ENCODE results near the gene DOCK4. TPM values are rescaled to one million over a fixed set of nuclear protein-coding genes. Genes with fewer than 3 reads are reported as not detected.

The DOCK4 gene
- polyA plus RNA-seq (2013, experiment 1 of 2): 10.0 TPM
- polyA plus RNA-seq (2013, experiment 2 of 2): 11.5 TPM

GRCh38 chr7:112206238-112206990, at the start of gene DOCK4, which contains the start of gene ZNF277:
TSS of gene DOCK4 (minus strand) at chr7:112206399. CDS start at chr7:112206138, 261 bp downstream.
TSS of gene ZNF277 (plus strand) at chr7:112206695. CDS start at chr7:112206717, 22 bp downstream.
- WGBS (ENCODE audit: extremely low coverage, insufficient coverage, low lambda C conversion rate): no CpG with 5 or more reads among the region's 67 CpGs

GRCh38 chr7:112255388-112255720, 49.2 kb upstream of the DOCK4 start:
- H2BK5ac ChIP-seq (ENCODE audit: low read length): no peak overlapping the region
- no peak overlapping the region for H2BK15ac ChIP-seq (replicated peaks; ENCODE audit: low read depth)
- no peak overlapping the region for H4K5ac ChIP-seq (ENCODE audit: low read length)
- no peak for DNase-seq
- no peaks in the 10 kb centered on the region for H3K36me3 ChIP-seq (ENCODE audit: control insufficient read depth, insufficient read depth, low read length)
- no peak overlapping the region for H3K4me3 ChIP-seq (ENCODE audit: low read length)
- no peak overlapping the region for H2BK120ac ChIP-seq (ENCODE audit: low read depth, low read length)
- no peak overlapping the region for H3K4me2 ChIP-seq (ENCODE audit: low read length)
- H3K56ac ChIP-seq (ENCODE audit: low read length): peak overlapping the region; percentile 52
- no peak overlapping the region for H3K27ac ChIP-seq (ENCODE audit: low read depth, low read length)
- peaks cover 23% of the 10 kb centered on the region for H3K4me1 ChIP-seq (ENCODE audit: control insufficient read depth, low read depth, low read length)
- no peaks in the 10 kb centered on the region for H3K27me3 ChIP-seq (ENCODE audit: insufficient read depth, low read length, poor library complexity)
- H4K8ac ChIP-seq (ENCODE audit: low read depth, low read length): no peak overlapping the region
- H3K4ac ChIP-seq (ENCODE audit: low read depth, low read length): peak overlapping the region; percentile 55
- H3K79me1 ChIP-seq (ENCODE audit: low read length): peaks cover 8% of the 10 kb centered on the region
- H3K9ac ChIP-seq (ENCODE audit: low read length): peak overlapping the region; percentile 28
- H3K18ac ChIP-seq (ENCODE audit: low read length): peak overlapping the region; percentile 32
- H3K79me2 ChIP-seq (ENCODE audit: control insufficient read depth, insufficient read depth, low read length): peaks cover 11% of the 10 kb centered on the region
- H3K23ac ChIP-seq (ENCODE audit: low read length): no peak overlapping the region
- peak overlapping the region; percentile 87 for H2AK5ac ChIP-seq (ENCODE audit: low read length)

More at GRCh38 chr7:112206238-112206990, at the start of gene DOCK4, which contains the start of gene ZNF277:
- H4K5ac ChIP-seq (ENCODE audit: low read length): no peak within 1 kb of the TSS
- peak within 1 kb of the TSS; percentile 72 for H3K18ac ChIP-seq (ENCODE audit: low read length)
- H3K79me1 ChIP-seq (ENCODE audit: low read length): no peaks in the 10 kb centered on the region
- DNase-seq: peak; percentile 100
- peaks cover 59% of the 10 kb centered on the region for H3K79me2 ChIP-seq (ENCODE audit: control insufficient read depth, insufficient read depth, low read length)
- no peak within 1 kb of the TSS for H4K8ac ChIP-seq (ENCODE audit: low read depth, low read length)
- H2BK15ac ChIP-seq (replicated peaks; ENCODE audit: low read depth): no peak within 1 kb of the TSS
- H2AK5ac ChIP-seq (ENCODE audit: low read length): no peak within 1 kb of the TSS
- H3K27me3 ChIP-seq (ENCODE audit: insufficient read depth, low read length, poor library complexity): no peaks in the 10 kb centered on the region
- no peaks in the 10 kb centered on the region for H3K36me3 ChIP-seq (ENCODE audit: control insufficient read depth, insufficient read depth, low read length)
- H3K4ac ChIP-seq (ENCODE audit: low read depth, low read length): peak within 1 kb of the TSS; percentile 49
- H3K56ac ChIP-seq (ENCODE audit: low read length): peak within 1 kb of the TSS; percentile 95
- H2BK5ac ChIP-seq (ENCODE audit: low read length): peak within 1 kb of the TSS; percentile 51
- no peaks in the 10 kb centered on the region for H3K4me1 ChIP-seq (ENCODE audit: control insufficient read depth, low read depth, low read length)
- peak within 1 kb of the TSS; percentile 89 for H3K4me3 ChIP-seq (ENCODE audit: low read length)
- H3K27ac ChIP-seq (ENCODE audit: low read depth, low read length): peak within 1 kb of the TSS; percentile 92
- H2BK120ac ChIP-seq (ENCODE audit: low read depth, low read length): no peak within 1 kb of the TSS
- peak within 1 kb of the TSS; percentile 81 for H3K23ac ChIP-seq (ENCODE audit: low read length)
- H3K9ac ChIP-seq (ENCODE audit: low read length): peak within 1 kb of the TSS; percentile 88
- peak within 1 kb of the TSS; percentile 65 for H3K4me2 ChIP-seq (ENCODE audit: low read length)

GRCh38 chr7:112254709-112255387, 48.6 kb upstream of the DOCK4 start:
- no CpG with 5 or more reads among the region's 6 CpGs for WGBS (ENCODE audit: extremely low coverage, insufficient coverage, low lambda C conversion rate)
- no peak overlapping the region for H3K4me3 ChIP-seq (ENCODE audit: low read length)

GRCh38 chr7:112254156-112254555, 48.0 kb upstream of the DOCK4 start:
- H3K36me3 ChIP-seq (ENCODE audit: control insufficient read depth, insufficient read depth, low read length): no peaks in the 10 kb centered on the region
- DNase-seq: no peak
- H3K27me3 ChIP-seq (ENCODE audit: insufficient read depth, low read length, poor library complexity): no peaks in the 10 kb centered on the region
- H3K27ac ChIP-seq (ENCODE audit: low read depth, low read length): no peak overlapping the region
- no CpG with 5 or more reads among the region's 1 CpG for WGBS (ENCODE audit: extremely low coverage, insufficient coverage, low lambda C conversion rate)
- H3K79me2 ChIP-seq (ENCODE audit: control insufficient read depth, insufficient read depth, low read length): peaks cover 11% of the 10 kb centered on the region
- no peak overlapping the region for H3K9ac ChIP-seq (ENCODE audit: low read length)
- no peak overlapping the region for H3K23ac ChIP-seq (ENCODE audit: low read length)
- H3K79me1 ChIP-seq (ENCODE audit: low read length): peaks cover 8% of the 10 kb centered on the region
- peaks cover 25% of the 10 kb centered on the region for H3K4me1 ChIP-seq (ENCODE audit: control insufficient read depth, low read depth, low read length)
- H3K4me3 ChIP-seq (ENCODE audit: low read length): no peak overlapping the region
- no peak overlapping the region for H2BK120ac ChIP-seq (ENCODE audit: low read depth, low read length)
- no peak overlapping the region for H4K5ac ChIP-seq (ENCODE audit: low read length)
- no peak overlapping the region for H3K4me2 ChIP-seq (ENCODE audit: low read length)
- H2AK5ac ChIP-seq (ENCODE audit: low read length): peak overlapping the region; percentile 88
- H4K8ac ChIP-seq (ENCODE audit: low read depth, low read length): no peak overlapping the region
- no peak overlapping the region for H3K18ac ChIP-seq (ENCODE audit: low read length)
- peak overlapping the region; percentile 70 for H3K4ac ChIP-seq (ENCODE audit: low read depth, low read length)
- peak overlapping the region; percentile 85 for H2BK5ac ChIP-seq (ENCODE audit: low read length)
- peak overlapping the region; percentile 57 for H3K56ac ChIP-seq (ENCODE audit: low read length)
- H2BK15ac ChIP-seq (replicated peaks; ENCODE audit: low read depth): no peak overlapping the region

More at GRCh38 chr7:112254709-112255387, 48.6 kb upstream of the DOCK4 start:
- H3K36me3 ChIP-seq (ENCODE audit: control insufficient read depth, insufficient read depth, low read length): no peaks in the 10 kb centered on the region
- H2BK120ac ChIP-seq (ENCODE audit: low read depth, low read length): no peak overlapping the region
- peak overlapping the region; percentile 79 for H3K4ac ChIP-seq (ENCODE audit: low read depth, low read length)
- H3K4me2 ChIP-seq (ENCODE audit: low read length): no peak overlapping the region
- H3K4me1 ChIP-seq (ENCODE audit: control insufficient read depth, low read depth, low read length): peaks cover 23% of the 10 kb centered on the region
- H3K9ac ChIP-seq (ENCODE audit: low read length): no peak overlapping the region
- peaks cover 11% of the 10 kb centered on the region for H3K79me2 ChIP-seq (ENCODE audit: control insufficient read depth, insufficient read depth, low read length)
- no peak overlapping the region for H3K27ac ChIP-seq (ENCODE audit: low read depth, low read length)
- H2BK5ac ChIP-seq (ENCODE audit: low read length): no peak overlapping the region
- no peaks in the 10 kb centered on the region for H3K27me3 ChIP-seq (ENCODE audit: insufficient read depth, low read length, poor library complexity)
- DNase-seq: no peak
- H2AK5ac ChIP-seq (ENCODE audit: low read length): no peak overlapping the region
- H2BK15ac ChIP-seq (replicated peaks; ENCODE audit: low read depth): no peak overlapping the region
- no peak overlapping the region for H4K5ac ChIP-seq (ENCODE audit: low read length)
- H3K18ac ChIP-seq (ENCODE audit: low read length): peak overlapping the region; percentile 64
- peak overlapping the region; percentile 56 for H3K56ac ChIP-seq (ENCODE audit: low read length)
- no peak overlapping the region for H3K23ac ChIP-seq (ENCODE audit: low read length)
- H4K8ac ChIP-seq (ENCODE audit: low read depth, low read length): peak overlapping the region; percentile 28
- peaks cover 8% of the 10 kb centered on the region for H3K79me1 ChIP-seq (ENCODE audit: low read length)

- no peaks in the 10 kb centered on the region for H3K27me3 ChIP-seq (ENCODE audit: insufficient read depth, low read length, poor library complexity)
- H3K27ac ChIP-seq (ENCODE audit: low read depth, low read length): no peak overlapping the region
- peak; percentile 64 for DNase-seq
- H3K79me2 ChIP-seq (ENCODE audit: control insufficient read depth, insufficient read depth, low read length): peaks cover 11% of the 10 kb centered on the region
- peak overlapping the region; percentile 21 for H2BK5ac ChIP-seq (ENCODE audit: low read length)
- H2AK5ac ChIP-seq (ENCODE audit: low read length): no peak overlapping the region
- no peak overlapping the region for H3K18ac ChIP-seq (ENCODE audit: low read length)
- H3K36me3 ChIP-seq (ENCODE audit: control insufficient read depth, insufficient read depth, low read length): no peaks in the 10 kb centered on the region
- H3K9ac ChIP-seq (ENCODE audit: low read length): no peak overlapping the region
- peaks cover 8% of the 10 kb centered on the region for H3K79me1 ChIP-seq (ENCODE audit: low read length)
- no peak overlapping the region for H2BK15ac ChIP-seq (replicated peaks; ENCODE audit: low read depth)
- WGBS (ENCODE audit: extremely low coverage, insufficient coverage, low lambda C conversion rate): no CpG with 5 or more reads among the region's 3 CpGs
- no peak overlapping the region for H3K4ac ChIP-seq (ENCODE audit: low read depth, low read length)
- no peak overlapping the region for H4K5ac ChIP-seq (ENCODE audit: low read length)
- no peak overlapping the region for H3K23ac ChIP-seq (ENCODE audit: low read length)
- no peak overlapping the region for H3K4me2 ChIP-seq (ENCODE audit: low read length)
- no peak overlapping the region for H3K56ac ChIP-seq (ENCODE audit: low read length)
- no peak overlapping the region for H3K4me3 ChIP-seq (ENCODE audit: low read length)
- no peak overlapping the region for H4K8ac ChIP-seq (ENCODE audit: low read depth, low read length)
- no peak overlapping the region for H2BK120ac ChIP-seq (ENCODE audit: low read depth, low read length)
- peaks cover 27% of the 10 kb centered on the region for H3K4me1 ChIP-seq (ENCODE audit: control insufficient read depth, low read depth, low read length)
These were observed 46.5 kb upstream of the DOCK4 start for GRCh38 chr7:112252691-112253090.
